NCI-H1105 (cell line): ENCODE measurements around the gene ZXDA.
"Not testable (repeated sequence)": the region's sequence is repeated elsewhere in the genome, so short reads cannot be mapped to it uniquely, and the experiment has no call there.

Source experiments
- DNase-seq: peaks from one replicate; lab custom pipeline; 2025; lab: John Stamatoyannopoulos, UW

Gene ZXDA, protein sequence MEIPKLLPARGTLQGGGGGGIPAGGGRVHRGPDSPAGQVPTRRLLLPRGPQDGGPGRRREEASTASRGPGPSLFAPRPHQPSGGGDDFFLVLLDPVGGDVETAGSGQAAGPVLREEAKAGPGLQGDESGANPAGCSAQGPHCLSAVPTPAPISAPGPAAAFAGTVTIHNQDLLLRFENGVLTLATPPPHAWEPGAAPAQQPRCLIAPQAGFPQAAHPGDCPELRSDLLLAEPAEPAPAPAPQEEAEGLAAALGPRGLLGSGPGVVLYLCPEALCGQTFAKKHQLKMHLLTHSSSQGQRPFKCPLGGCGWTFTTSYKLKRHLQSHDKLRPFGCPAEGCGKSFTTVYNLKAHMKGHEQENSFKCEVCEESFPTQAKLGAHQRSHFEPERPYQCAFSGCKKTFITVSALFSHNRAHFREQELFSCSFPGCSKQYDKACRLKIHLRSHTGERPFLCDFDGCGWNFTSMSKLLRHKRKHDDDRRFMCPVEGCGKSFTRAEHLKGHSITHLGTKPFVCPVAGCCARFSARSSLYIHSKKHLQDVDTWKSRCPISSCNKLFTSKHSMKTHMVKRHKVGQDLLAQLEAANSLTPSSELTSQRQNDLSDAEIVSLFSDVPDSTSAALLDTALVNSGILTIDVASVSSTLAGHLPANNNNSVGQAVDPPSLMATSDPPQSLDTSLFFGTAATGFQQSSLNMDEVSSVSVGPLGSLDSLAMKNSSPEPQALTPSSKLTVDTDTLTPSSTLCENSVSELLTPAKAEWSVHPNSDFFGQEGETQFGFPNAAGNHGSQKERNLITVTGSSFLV

GRCh38 chrX:57910287-57910912, at the start of gene ZXDA:
Gene ZXDA, minus strand, starts transcription at chrX:57910458. Its CDS starts 38 bp downstream, at chrX:57910420.
- not testable (repeated sequence) for DNase-seq

DNA sequence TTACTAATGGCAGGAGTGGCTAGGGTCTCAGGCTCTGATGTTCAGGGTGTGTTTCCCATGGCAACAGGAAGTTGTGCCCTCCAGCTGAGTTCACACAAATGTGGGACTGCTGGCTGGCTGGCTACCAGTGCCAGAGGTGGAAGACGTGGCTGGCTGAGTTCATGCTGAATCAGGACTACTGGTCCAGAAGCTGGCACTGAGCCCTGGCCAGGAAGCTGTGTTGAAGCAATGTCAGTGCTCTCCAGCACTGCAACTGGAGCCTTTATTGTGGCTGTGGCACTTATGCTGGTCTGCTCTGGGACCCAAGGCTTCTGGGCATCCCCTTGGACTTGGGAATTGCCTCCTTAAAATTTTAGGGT, 42.0 kb upstream of the ZXDA start:
- DNase-seq, result no peak

DNA sequence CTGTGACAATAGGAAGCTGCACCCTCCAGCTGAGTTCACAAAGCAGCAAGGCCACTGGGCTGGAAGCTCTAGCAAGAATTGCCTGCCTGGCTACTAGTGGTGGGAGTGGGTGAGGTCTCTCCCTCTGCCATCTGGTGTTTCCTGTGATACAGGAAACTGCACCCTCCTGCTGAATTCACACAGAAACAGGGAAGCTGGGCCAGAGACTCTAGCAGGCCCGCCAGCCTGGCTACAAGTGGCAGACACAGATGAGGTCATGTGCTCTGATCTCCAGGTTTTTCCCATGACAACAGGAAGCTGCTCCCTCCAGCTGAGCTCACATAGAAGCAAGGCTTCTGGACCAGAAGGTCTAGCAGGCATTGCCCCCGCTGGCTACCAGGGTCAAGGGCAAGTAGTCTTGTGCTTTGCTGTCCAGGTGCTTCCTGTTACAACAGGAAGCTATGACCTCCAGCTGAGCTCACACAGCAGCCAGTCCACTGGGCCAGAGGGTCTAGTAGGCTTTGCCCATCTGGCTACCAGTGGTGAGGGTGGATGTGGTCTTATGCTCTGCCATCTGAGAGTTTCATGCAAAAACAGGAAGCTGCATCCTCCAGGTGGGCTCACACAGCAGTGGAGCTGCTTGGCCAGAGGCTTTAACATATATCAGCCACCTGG, 41.5 kb upstream of the ZXDA start:
- DNase-seq, result no peak

- DNase-seq, result no peak
These were observed 23.1 kb upstream of the ZXDA start for GRCh38 chrX:57933321-57933720.

GRCh38 chrX:57932266-57932665, 22.0 kb upstream of the ZXDA start:
- DNase-seq, result no peak

DNA sequence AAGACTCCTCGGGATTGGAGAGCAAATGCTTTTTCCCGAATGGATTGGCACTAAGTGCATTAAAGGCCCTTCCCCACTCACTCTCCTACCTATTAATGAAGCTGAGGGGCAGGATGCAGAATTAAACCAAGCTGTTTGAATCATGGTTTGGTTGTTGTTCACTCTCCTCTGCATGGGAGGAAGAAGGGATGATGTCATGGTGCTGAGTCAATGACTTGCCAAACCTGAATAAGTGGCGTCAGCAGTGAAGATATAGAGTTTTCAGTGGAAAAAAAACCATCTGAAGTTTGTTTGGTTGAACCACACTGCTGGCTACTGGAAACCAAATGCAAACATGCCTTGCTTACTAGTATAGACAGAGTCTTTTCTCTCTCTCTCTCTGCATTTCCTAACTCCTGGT, 19.8 kb upstream of the ZXDA start:
- no peak for DNase-seq

GRCh38 chrX:57929373-57929772, 19.1 kb upstream of the ZXDA start:
- no peak for DNase-seq

- DNase-seq, result no peak
These were observed 15.5 kb upstream of the ZXDA start for GRCh38 chrX:57925806-57926205.

GRCh38 chrX:57918750-57919436, 8.6 kb upstream of the ZXDA start:
- DNase-seq, result no peak

DNA sequence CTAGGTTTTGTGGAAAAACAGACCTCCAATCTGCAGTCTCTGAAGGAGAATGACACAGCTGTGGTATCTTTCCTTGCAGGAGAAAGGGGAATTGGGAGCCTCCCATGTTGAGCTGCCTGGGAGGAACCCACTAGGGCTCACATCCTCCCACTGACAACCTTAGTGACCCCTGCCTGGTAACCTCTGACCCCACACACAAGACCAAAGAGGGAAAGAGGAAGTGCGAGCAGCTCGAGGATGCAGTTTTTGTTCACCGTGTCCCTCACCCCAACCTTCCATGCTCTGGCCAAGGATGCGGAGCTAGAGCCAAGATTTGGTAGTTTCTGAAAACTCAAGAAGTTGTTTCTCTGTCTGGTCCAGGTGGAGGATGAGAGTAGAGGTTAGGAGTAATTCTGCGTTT, 5.4 kb upstream of the ZXDA start:
- no peak for DNase-seq

- not testable (repeated sequence) for DNase-seq
These were observed 517 bp downstream of the ZXDA start for GRCh38 chrX:57909595-57910286.

GRCh38 chrX:57908972-57909594, 1.2 kb downstream of the ZXDA start:
- DNase-seq, result peak; percentile 36

GRCh38 chrX:57906790-57907189, 3.5 kb downstream of the ZXDA start:
- DNase-seq, result no peak

DNA sequence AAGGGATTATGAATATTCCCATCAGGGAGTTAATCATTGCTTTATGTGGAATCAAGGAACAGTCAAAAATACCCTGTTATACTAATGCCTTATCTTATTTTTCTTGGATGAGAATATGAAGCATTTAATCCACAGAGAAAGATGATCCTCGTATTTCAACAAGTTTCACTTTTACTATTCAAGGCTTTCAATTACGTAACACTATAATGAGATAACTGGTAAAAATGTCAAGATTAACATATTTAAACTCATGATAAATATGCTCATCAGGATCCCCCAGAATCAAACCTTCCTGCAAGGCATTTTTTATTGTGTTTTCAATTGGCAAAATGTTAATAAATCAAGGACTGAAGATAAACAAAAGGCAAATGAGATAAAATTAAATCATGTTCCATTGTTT, 5.1 kb downstream of the ZXDA start:
- no peak for DNase-seq

GRCh38 chrX:57904176-57904880, 5.9 kb downstream of the ZXDA start:
- DNase-seq, result no peak

DNA sequence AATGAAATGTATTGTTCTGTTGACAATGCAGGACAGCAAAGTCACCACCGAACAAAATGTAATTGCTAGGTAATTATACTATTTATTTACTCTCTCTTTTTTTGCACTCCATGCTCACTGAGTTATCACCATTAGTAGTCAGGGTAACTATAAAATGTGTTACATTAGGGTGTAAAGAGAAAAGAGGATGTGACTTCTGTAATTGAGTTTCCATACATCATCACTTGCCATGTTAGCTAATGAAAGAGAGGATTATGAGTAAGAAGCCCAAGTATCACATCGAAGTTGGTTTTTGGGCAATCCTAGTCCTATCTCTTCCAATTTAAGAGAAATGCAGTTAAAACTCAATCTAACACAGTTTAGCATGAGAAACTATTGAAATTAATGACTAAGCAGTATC, 7.6 kb downstream of the ZXDA start:
- DNase-seq, result no peak

DNA sequence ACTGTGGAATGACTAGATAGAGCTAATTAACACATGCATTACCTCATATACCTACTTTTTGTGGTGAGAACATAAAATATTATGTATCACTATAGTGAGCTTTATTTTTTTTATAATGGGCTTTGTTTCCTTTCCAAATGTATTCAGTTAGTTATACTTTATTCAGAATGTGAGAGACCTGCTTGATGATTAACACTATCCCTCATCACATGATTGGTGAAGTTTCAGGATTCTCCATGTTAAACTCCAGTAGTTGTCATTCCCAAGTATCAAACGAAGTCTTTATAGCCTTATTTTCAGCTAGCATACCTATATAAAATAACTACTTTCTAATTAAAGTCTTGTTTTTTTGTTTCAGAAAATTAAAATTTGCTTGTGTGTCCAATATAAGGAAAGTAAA, 8.8 kb downstream of the ZXDA start:
- DNase-seq, result no peak

DNA sequence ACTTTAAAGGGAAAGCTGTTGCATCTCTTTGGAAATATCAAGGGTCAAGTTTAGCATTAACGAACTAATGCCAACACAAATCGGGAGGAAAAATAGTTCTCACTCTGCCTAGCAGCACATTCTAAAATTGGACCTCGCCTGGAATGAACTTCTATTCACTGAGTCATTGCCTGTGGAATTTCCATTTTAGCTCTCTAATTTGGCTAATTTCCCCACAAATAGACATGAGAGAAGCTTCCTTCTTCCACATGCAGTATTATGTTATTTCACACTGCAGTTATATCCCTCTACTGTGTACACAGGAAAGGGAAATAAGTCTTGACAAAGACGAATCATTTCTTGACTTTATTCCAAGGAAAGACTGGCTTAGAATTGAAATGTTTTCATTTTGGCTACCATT, 9.3 kb downstream of the ZXDA start:
- no peak for DNase-seq

GRCh38 chrX:57899906-57900305, 10.4 kb downstream of the ZXDA start:
- DNase-seq, result no peak

DNA sequence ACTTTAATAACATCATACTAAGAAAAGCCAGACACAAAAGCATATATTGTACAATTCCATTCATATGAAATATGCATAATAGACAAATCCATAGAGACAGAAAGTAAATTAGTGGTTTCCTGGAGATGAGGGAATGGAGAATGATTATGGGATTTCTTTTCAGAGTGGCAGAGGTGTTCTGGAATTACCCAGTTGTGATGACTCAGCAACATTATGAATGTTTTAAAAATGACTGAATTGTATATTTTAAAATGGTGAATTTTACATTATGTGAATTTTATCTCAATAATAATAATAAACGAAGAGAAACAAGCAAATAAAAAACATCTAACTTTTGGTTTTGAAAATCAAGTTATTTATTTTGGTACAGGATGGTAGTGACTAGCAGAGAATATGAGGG, 11.2 kb downstream of the ZXDA start:
- no peak for DNase-seq
